Mucosa of descending colon (tissue), 3 donors: ENCODE results near the gene SMCHD1. TPM values are rescaled to one million over a fixed set of nuclear protein-coding genes. Genes with fewer than 3 reads are reported as not detected.
A peak's percentile ranks its signal among the peaks of the same experiment; 100 is the strongest.

Experiments
- ATAC-seq: fragments of 200-7000 bp; cut with Tn5 transposase; one replicate; pipeline ENCODE4 v1.9.1; 2020; ENCODE audit warnings: mild to moderate bottlenecking, moderate library complexity
- DNase-seq, 3 donors: peaks; one replicate each; pipeline ENCODE4 v3.0.0-alpha.2; 2020
- H3K36me3 ChIP-seq: fragments of 200-600 bp; one replicate; pipeline ENCODE4 v1.8.0; 2021; ENCODE audit warnings: low read depth, mild to moderate bottlenecking
- H3K4me1 ChIP-seq: fragments of 200-600 bp; one replicate; pipeline ENCODE4 v1.8.0; 2021; ENCODE audit warnings: low read depth, mild to moderate bottlenecking
- H3K4me3 ChIP-seq: fragments of 200-600 bp; one replicate; pipeline ENCODE4 v1.8.0; 2021; ENCODE audit warnings: mild to moderate bottlenecking
- H3K9me3 ChIP-seq: fragments of 200-600 bp; one replicate; pipeline ENCODE4 v1.8.0; 2021; ENCODE audit warnings: mild to moderate bottlenecking
- intact Hi-C, 2 donors: fragments of 100-400 bp; cut with DNase I in 1 of 2; cut with micrococcal nuclease in 1 of 2; formaldehyde crosslinking; loops; one replicate each; pipeline versions ENCODE4 v1.11.0 to v1.11.1; 2022; cut with DNase I, micrococcal nuclease
- total RNA-seq, 3 donors: library from RNA; stranded (reverse); fragmentation: NEBNext Ultra II Directional in 2 of 3; extraction: Animal tissue kit (Norgen Biotek cat#: 25700) in 2 of 3; gene quantifications; one replicate each; pipeline versions ENCODE4 v1.2.1 to v1.2.4, GENCODE V29; 2021 to 2023
- TF ChIP-seq, protein P1 (sequence below): fragments of 200-600 bp; IDR thresholded peaks from one replicate; pipeline ENCODE4 v1.8.0; 2022; ENCODE audit warnings: antibody characterized with exemption, mild to moderate bottlenecking
- donor health status: DM: no; HTN: no; CAD: no; lungs with moderate emphysema.
- donor health status: DM: no; HTN: no; CAD: no.
- donor health status: DM: no; HTN: yes; CAD: no.

SMCHD1 gene
- total RNA-seq, 3 donors from 2014 or later: 66.4 to 94.3 (median 83.4) TPM

DNA sequence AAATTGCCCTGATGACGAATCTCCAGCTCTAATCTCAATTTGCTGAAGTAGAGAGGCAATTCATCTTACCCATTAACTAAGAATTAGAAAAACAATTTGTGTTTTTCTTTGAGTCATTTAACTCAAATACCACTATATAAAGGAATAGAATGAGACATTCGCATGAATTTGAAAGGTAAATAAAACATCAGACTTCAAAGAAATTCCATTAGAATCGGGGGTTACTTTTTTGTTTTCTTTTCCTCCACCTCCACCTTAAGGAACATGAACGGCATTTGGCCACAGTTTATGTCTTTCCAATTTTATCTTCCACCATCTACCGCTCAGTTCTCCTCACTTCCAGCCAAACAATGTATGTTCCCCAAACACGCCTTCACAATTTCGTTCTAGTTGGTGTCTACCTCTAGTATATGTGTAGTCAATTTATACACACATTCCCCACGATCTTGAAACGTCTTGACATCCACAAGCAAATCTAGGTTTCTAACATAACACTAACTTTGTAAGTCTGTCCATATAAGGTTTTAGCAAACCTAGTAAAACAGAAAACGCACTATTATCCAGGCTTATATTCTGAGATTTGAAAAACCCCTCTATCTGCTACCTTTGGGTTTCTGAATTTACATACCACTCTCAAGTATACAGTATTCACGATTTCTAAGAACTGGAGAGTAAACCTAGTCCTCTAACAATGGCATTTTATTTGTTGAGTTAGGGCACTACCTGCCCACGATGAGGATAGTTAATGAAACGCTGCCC lies 1.2 kb upstream of the SMCHD1 start:
- peaks cover 4% of the 10 kb centered on the region for H3K36me3 ChIP-seq
- H3K4me1 ChIP-seq: peaks cover 28% of the 10 kb centered on the region
- TF ChIP-seq, protein P1, sequence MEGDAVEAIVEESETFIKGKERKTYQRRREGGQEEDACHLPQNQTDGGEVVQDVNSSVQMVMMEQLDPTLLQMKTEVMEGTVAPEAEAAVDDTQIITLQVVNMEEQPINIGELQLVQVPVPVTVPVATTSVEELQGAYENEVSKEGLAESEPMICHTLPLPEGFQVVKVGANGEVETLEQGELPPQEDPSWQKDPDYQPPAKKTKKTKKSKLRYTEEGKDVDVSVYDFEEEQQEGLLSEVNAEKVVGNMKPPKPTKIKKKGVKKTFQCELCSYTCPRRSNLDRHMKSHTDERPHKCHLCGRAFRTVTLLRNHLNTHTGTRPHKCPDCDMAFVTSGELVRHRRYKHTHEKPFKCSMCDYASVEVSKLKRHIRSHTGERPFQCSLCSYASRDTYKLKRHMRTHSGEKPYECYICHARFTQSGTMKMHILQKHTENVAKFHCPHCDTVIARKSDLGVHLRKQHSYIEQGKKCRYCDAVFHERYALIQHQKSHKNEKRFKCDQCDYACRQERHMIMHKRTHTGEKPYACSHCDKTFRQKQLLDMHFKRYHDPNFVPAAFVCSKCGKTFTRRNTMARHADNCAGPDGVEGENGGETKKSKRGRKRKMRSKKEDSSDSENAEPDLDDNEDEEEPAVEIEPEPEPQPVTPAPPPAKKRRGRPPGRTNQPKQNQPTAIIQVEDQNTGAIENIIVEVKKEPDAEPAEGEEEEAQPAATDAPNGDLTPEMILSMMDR: no peak
- H3K4me3 ChIP-seq: peak overlapping the region; percentile 98
- intact Hi-C loops: loop anchor here in 1 of 2 donors (10.0 kb wide), 1 partner anchor 80 kb away; the partner anchor contains the start of genes METTL4 and NDC80
- ATAC-seq (no peak), DNase-seq (no peak)
- H3K9me3 ChIP-seq: no peaks in the 10 kb centered on the region

DNA sequence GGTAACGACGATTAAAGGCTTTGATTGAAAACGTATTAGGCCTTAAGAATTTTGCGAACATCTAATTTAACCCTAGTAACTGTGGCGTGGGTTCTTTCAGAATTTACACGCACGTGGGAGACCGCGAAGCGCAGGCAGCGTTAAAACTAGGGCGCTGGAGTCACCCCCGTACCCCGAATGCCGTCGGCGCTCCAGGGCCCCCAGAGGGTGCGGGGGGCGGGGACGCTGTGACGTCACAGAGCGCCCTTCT lies 673 bp upstream of the SMCHD1 start:
- TF ChIP-seq, protein P1: no peak
- Histone ChIP-seq H3K4me3 (peak overlapping the region; percentile 98), H3K9me3 (no peaks in the 10 kb centered on the region), H3K4me1 (peaks cover 33% of the 10 kb centered on the region), H3K36me3 (peaks cover 4% of the 10 kb centered on the region)
- intact Hi-C loops: loop anchor here in 1 of 2 donors (10.0 kb wide), 1 partner anchor 80 kb away; the partner anchor contains the start of genes METTL4 and NDC80
- peak; percentile 8 for ATAC-seq
- DNase-seq: peak in 1 of 3 donors; percentile 85

DNA sequence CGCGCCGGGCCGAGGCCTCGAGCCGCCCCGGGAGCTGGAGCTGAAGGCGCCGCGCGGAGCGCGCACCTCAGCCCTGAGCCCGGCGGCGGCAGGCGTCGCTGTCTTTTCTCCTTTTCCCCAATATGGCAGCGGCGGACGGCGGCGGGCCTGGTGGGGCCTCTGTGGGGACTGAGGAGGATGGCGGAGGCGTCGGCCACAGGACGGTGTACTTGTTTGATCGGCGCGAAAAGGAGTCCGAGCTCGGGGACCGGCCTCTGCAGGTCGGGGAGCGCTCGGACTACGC lies 369 bp downstream of the SMCHD1 start:
- Histone ChIP-seq H3K4me3 (peak overlapping the region; percentile 98), H3K36me3 (peaks cover 4% of the 10 kb centered on the region), H3K4me1 (peaks cover 36% of the 10 kb centered on the region), H3K9me3 (no peaks in the 10 kb centered on the region)
- intact Hi-C loops: loop anchor here in 1 of 2 donors (10.0 kb wide), 1 partner anchor 81 kb away; the partner anchor contains the start of genes METTL4 and NDC80
- no peak for ATAC-seq
- TF ChIP-seq, protein P1: no peak
- no peak for DNase-seq

DNA sequence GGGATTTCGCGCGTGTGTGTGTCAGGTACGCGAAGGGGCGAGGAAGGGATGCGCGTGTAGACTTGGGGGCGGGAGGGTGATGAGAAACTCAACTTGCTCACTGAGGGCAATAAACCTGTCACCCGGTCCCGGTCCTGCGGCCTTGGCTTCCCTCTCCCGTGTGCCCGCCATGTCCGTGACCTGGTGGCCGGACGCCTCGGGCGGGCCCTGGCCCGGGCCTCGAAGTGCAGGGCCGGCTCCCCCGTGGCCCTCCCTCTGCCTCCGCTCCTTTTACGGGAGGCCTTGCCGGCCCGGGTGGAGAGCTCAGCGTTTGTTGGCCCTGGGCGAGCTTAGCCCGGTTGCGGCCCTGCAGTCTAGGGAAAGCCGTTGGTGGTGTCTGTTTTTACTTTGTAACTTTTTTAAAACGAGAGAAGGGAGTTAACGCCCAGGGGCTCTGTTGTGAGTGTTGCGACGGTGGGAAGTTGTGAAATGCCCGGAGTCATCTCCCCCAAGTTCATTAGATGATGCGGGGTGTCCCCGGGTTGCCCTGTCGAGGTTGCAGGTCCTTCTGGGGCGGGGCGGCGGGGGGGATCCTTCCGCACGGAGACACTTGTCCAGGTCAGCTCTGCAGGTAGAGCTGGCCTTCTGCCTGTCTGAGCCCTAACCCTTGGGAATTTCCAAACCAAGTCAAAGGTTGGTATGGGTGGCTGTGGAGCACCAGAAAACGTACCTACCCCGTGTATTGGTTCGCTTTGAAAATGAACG lies 883 bp downstream of the SMCHD1 start:
- TF ChIP-seq, protein P1: no peak
- DNase-seq (peak; percentile 71 to 84 (median 78)), ATAC-seq (peak; percentile 33)
- Histone ChIP-seq H3K36me3 (peaks cover 4% of the 10 kb centered on the region), H3K9me3 (no peaks in the 10 kb centered on the region), H3K4me1 (peaks cover 33% of the 10 kb centered on the region), H3K4me3 (peak overlapping the region; percentile 98)
- intact Hi-C loops: loop anchor here in 1 of 2 donors (10.0 kb wide), 1 partner anchor 82 kb away; the partner anchor contains the start of genes METTL4 and NDC80

DNA sequence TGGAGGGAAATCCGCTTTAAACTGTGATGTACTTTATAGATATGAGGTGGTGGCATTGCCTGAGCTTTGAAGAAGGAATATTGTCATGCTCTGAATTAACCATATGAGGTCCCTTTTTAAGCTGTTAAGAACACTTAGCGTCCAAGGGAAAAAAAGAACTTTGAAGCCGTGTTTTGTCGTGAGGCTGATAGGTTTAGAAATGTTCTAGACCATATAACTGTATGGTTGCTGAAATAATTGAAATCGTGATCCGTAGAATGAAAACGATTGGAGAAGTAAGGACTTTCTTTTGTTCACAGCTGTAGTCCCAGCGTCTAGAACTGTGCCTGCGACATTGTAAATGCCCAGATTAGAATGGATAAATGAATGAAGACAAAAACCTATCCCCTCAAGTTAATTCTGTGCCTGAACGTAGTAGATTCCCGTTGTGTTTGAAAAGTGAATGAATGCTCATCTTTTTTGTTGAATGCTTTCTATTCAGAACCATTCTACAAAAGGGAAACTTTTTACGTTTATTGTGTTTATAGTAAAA lies 1.5 kb downstream of the SMCHD1 start:
- Histone ChIP-seq H3K9me3 (no peaks in the 10 kb centered on the region), H3K36me3 (peaks cover 4% of the 10 kb centered on the region), H3K4me3 (peak overlapping the region; percentile 98), H3K4me1 (peaks cover 29% of the 10 kb centered on the region)
- TF ChIP-seq, protein P1: no peak
- DNase-seq (no peak), ATAC-seq (no peak)
- intact Hi-C loops: loop anchor here in 1 of 2 donors (10.0 kb wide), 1 partner anchor 82 kb away; the partner anchor contains the start of genes METTL4 and NDC80
